Raji (cell line): Measurements from ENCODE around the gene MYOM3.

Experiments
- POLR2A ChIP-seq: IDR thresholded peaks from 2 replicates; pipeline ENCODE4 v1.6.1; 2011; ENCODE audit warnings: low read depth, low read length, control low read depth; ENCODE audit not compliant: insufficient read depth

MYOM3 gene

DNA sequence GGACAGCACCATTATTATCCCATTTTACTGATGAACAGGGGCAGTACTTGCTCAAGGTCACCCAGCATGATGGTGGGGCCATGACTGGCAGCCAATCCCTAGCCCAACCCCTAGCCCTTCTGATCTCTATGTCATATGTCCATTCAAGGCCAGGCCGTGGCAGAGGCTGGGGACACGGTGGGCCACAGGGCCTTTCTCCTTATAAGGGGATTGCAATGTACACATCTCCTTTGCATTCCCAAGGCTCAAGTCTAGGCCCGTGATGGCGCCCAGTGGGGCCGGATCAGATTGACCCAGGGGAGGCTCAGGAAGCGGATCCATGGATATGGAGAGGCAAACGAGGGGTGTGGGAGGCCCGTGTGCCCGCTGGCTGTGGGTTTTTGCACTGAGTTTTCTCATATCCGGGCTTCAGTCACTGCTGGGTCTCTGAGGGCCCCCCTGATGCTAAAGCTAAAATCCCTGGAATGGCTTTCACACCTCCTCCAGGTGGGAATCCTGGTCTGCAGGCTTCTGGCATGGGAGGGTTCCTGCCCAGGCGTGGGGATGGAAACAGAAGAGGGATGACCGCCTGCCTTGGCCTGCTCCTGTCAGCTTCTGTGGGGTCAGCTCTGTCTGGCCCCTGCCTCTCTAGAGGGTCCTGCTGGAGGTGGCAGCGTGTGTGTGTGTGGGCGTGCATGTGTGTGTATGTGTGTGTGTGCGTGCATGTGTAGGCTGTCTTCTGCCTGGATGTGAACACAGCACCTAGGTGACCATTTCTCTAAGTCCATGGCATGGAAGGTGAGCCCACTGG lies 2.1 kb downstream of the MYOM3 start:
- TF ChIP-seq POLR2A, result no peak

DNA sequence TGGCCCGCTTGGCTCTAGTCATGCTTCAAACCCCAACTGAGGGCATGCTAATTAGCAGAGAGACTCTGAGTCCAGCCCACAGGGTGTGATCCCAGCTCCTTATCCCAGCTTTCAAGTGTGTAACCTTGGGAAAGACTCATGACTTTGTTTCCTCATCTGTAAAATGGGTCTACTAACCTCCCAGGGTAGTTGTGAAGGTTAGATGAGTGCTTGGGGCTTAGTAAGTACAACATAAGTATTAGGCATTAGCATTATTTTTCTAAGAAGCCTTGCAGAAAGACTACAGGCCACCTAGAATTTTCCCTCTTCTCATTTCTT lies 2.8 kb downstream of the MYOM3 start:
- TF ChIP-seq POLR2A, result no peak

DNA sequence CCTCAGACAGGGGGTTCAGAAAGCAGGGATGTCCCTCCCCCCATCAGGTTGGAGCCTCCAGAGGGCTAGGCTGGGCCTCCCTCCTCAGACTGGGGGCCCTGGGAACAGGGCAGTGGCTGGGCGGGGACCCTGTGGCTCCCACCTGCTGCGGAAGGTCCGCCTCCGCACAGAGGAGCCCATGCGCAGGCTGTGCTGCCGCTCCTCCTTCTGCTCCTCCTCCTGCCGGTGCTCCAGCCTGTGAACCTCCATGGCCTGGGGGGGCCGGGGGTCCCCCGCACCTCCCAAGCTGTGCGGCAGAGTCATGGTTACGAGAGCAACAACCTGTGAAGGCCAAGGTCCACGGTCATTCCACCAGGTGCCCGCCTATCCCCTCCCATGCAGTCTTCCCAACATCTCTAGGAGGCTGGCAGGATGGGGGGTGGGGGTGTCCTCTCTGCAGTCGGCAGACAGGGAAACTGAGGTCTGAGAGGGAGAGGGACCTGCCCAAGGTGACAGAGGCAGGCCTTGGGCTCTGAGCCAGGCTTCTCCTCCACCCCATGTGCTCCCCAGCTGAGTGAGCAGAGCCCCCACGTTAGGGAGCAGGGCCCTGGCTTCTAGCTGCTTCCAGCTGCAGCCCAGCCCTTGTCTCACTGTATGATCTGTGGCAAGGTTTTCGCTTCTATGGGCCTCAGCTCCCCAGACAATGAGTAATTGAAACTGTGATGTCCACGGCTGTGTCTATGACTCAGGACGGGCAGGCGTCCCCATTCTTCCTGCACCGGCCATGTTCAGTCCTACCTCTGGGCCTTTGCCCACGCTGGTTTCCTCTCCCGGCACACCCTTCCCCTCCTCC lies 3.4 kb downstream of the MYOM3 start:
- TF ChIP-seq POLR2A, result no peak

DNA sequence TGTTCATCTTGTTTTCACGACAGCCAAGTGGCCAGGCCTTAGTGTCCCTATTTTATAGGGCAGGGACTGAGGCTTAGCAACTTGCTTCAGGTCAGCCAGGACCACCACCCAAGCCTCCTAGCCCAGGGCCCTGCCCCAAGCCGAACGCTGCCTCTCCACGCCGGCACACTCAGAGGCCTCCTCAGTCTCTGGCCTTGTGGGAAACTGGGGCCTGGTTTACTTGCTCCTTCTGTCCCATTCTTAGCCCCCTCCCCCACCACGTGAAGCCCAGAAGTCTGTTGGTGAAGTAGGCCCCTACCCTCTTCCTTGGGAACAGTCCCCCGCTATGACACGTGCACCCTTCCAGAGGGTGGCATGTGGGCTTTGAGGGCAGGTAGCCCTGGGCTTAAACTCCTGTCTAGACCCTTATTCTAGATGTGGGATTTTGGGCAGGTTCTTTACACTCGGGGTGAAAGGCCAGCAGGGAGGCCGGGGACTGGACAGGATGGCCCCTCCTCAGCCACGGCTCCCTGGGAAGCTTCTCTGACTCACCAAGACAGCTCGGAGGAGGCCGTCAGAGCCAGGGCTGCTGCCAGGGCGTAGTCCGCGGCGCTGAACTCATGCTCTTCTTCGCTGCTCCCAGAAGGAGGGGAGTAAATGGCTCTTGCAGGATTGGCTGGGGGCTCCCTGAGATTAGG lies 4.3 kb downstream of the MYOM3 start:
- TF ChIP-seq POLR2A, result no peak

DNA sequence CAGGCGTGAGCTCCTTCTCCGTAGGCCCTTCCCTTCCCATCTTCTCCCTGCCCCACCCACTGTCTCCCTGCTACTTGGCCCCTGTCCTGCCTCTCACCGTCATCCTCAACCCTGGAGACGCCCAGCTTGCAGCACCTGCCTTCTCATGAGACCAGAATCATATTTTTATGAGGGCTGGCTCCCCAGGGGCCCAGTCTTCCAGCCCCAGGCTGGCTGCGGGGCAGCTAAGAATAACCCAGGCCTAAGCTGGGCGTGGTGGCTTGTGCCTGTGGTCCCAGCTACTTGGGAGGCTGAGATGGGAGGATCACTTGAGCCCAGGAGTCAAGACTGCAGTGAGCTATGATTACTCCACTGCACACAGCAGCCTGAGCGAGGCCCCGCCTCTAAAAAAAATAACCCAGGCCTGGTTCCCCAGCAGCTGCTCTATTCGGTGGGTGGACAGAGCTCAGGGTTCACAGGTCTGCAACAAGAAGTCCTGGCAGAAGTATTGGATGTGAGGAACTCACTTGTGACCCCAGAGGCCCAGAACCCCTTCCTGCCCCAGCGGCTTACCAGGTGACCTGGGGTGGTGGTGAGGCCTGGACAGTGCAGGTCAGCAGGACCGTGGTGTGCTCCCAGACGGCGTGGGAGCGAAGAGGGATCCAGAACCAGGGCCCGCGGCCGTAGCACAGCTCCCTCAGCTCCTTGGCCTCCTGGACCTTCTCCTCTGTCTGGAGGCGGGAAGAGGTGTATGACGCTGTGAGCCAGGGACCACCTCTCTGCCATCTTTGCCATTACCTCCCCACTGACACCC lies 6.4 kb downstream of the MYOM3 start:
- TF ChIP-seq POLR2A, result no peak

DNA sequence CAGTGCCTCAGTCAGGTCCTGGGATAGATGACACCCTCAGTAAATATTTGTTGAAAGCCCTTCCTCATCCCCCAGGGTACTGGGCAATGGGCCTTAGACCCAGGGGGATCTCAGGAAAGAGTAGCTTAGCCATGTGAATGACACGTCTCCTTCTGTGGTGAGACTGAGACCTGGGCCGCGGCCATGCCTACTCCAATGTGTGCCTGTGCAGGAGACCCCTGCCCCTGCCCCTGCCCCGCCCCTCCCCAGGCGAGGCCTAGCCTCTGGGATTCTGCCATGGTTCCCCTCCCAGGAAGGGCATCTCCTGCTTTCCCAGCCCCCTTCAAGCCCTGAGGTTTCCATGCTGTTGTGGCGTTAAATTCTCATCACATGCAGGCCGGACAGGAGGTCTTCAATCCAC lies 7.1 kb downstream of the MYOM3 start:
- TF ChIP-seq POLR2A, result no peak

DNA sequence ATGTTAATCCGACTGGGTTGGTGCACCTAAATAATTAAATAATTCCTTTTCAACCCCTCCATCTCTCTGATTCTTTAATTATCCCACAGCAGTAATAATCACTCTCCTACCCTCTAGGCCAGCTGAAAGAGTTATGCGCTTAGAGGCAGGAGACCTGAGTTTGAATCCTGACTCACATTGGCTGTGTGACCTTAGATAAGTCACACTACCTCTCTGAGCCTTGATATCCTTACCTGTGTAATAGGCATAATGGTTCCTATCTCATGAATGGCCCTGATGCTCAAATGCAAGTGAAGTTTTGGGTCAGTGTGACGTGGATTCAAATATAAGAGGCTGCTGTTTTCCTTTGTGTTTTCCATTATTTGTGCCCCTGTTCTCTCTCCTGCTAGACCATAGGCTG lies 8.1 kb downstream of the MYOM3 start:
- no peak for TF ChIP-seq POLR2A

DNA sequence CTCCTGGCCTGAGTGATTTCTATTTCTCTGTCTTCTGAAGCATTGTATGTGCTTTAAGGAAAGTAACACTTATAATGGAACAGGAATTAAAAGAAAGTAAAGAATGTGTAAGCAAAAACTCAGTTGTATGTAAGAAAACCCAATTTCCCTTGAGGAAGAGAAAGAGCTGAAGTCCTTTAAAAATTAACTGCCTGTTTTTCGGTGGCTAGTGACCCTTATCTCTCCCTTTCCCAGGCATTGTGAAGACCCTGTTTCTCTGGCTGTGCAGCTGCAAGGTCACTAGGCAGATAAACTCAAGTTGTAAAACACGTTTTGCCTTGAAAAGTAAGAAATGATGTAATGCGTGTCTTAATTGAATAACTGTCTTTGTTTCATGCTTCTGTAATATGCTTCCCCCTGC lies 8.5 kb downstream of the MYOM3 start:
- no peak for TF ChIP-seq POLR2A

DNA sequence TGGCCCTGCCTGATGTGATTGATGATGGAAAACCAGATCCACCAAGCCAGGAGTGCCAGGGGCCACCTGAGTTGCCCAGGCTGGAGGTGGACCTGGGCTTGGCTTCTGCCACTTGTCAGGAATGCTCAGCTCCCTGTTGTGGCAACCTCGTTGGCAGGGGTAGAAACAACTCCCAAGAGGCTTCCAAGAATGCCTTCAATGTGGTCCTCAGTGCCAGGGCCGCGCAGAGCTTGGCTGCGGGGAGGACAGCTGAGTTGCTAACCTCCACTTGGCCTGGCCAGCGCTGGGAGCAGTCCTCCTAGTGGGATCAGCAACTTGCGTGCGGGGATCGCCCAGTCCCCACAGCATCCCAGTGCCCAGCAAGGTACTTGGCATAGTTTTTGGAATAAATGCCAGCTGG lies 9.0 kb downstream of the MYOM3 start:
- TF ChIP-seq POLR2A, result no peak

DNA sequence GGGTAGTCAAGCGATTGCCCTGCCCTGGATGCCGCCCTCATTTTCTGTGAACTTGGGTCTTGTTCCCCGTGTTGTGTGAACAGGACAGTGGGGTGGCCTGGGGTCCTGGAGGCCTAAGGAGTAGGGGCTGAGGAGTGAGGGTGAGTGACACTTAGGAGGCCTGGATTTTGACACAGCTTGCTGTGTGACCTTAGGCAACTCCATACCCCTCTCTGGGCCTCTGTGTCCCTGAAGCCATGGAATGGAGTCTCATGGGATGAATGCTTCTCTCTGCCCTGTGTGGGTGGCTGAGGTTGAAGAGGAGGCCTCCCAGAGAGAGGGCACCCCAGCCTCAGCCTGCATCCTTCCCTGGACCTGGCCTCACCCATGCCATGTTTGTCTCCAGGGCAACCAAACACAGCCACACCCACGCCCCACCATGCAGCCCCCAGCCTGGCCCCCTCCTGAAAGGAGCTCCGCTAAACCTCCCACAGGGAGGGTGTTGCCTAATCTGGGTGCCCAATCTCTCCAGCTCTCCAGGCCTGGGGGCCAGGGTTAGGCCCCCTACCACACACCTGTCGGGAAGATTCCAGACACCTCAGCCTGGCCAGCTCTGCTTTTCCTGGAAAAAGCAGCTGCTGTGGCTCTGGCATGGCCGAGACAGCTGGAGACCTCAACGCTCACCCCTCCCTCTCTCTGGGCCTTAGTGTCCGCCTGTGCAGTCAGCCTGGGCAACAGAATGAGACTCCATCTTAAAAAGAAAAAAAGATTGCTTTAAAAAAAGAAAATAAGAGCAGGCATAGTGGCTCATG lies 9.9 kb downstream of the MYOM3 start:
- TF ChIP-seq POLR2A, result no peak

DNA sequence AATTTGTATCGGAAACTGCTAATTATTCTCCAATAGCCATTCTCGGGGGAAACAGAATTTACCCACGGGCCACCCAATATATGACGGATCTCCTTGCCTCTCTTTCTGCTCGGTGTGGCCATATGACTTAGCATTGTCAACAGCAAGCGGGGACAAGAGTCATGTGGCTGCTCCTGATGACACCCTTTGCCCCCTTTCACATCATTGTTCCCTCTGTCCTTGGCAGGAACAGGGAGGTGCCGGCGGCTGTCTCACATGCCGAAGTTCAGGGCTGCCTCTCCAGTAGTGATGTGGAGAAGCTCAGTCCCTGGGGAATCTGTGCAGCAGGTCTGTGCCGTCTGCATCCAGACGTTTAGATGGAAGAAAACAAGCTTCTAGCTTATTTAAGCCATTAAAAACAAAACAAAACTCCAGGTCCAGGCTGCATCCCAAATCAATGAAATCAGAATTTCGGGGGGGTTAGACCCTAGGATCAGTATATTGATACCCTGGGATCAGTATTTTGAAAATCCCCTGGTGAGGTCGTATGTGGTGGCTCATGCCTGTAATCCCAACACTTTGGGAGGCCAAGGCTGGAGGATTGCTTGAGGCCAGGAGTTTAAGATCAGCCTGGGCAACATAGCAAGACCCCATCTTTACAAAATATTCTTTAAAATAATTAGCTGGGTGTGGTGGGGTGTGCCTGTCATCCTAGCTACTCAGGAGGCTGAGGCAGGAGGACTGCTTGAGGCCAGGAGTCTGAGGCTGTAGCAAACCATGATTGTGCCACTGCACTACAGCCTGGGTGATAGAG lies 10.8 kb downstream of the MYOM3 start:
- TF ChIP-seq POLR2A, result no peak

DNA sequence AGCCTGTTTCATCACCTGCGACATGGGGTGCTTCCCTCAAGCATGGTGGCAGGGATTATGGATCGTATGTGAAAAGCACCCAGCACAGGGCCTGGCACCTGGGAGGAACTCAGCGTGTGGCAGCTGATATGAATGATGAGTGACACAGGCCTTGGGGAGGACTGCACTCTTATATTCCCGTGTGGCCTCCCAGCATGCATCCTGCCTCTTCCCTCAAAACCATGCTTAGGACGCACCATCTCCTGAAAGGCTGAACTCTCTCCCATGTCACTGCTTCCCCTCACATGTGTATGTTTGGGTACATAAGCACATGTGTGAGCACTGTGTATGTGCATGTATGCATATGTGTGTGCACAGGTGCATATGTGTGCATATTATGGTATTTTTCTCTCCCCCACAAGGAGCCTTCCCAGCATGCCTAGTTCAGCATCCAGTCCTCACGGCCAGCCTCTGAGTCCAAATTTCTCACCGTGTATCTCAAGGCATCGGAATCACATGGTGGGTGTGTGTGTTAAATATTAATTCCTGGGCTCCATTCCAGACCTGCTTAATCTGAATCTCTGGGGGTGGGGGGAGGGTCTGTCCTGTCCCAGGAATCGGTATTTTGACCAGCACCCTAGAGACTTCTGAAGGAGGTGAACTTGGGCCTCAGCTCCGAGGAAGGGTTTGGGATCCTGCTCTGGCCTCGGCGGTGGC lies 12.8 kb downstream of the MYOM3 start:
- no peak for TF ChIP-seq POLR2A

DNA sequence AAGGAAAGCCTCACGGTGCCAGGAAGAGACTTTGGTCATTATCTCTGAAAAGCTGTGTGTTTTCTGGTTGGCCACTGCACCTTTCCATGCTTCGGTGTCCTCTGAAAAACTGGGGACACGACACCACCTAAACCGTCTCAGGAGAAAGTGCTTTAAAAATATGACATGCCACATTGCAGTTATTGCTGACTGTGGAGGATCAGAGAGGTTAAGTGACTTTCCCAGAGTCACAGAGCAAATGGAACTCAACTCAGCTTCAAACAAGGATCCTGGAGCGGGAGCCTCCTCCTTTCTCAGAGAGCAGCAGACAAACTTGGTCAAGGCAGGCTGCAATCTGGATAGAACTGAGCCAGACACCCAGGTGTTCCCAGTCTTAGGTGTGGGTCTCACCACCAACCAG lies 13.8 kb downstream of the MYOM3 start:
- TF ChIP-seq POLR2A, result no peak
